HEK293T (cell line): ENCODE measurements around the gene BNIP5.

Experiments used
- CTCF ChIA-PET: fragments of 350-600 bp; formaldehyde crosslinking; extraction: SDS; loops from one replicate; lab custom pipeline; 2021; ENCODE audit warnings: antibody characterized with exemption, inconsistent platforms; lab: Yijun Ruan, JAX
- POLR2A ChIA-PET: fragments of 350-600 bp; formaldehyde crosslinking; extraction: SDS; loops from one replicate; lab custom pipeline; 2020; ENCODE audit warnings: antibody characterized with exemption, inconsistent platforms; lab: Yijun Ruan, JAX
- DNase-seq: peaks from one replicate; pipeline ENCODE4 v3.0.0; 2012; ENCODE audit warnings: mixed read lengths; ENCODE audit errors: extremely low spot score
- ARNT ChIP-seq: fragments of 450-650 bp; IDR thresholded peaks from 2 replicates; pipeline ENCODE4 v1.6.1; 2017; ENCODE audit warnings: mild to moderate bottlenecking
- BHLHE40 ChIP-seq: fragments of 450-650 bp; IDR thresholded peaks from 2 replicates; pipeline ENCODE4 v1.6.1; 2016; ENCODE audit warnings: mild to moderate bottlenecking, moderate library complexity, borderline replicate concordance
- CTBP1 ChIP-seq: fragments of 450-650 bp; IDR thresholded peaks from 2 replicates; pipeline ENCODE4 v1.6.1; 2016; ENCODE audit warnings: borderline replicate concordance
- ELF4 ChIP-seq: fragments of 450-650 bp; IDR thresholded peaks from 2 replicates; pipeline ENCODE4 v1.6.1; 2017; ENCODE audit warnings: antibody characterized with exemption
- FOXA1 ChIP-seq: fragments of 450-650 bp; IDR thresholded peaks from 2 replicates; pipeline ENCODE4 v1.6.1; 2016; ENCODE audit warnings: mild to moderate bottlenecking
- FOXK2 ChIP-seq: fragments of 450-650 bp; IDR thresholded peaks from 2 replicates; pipeline ENCODE4 v1.6.1; 2016; ENCODE audit warnings: mild to moderate bottlenecking
- FOXM1 ChIP-seq: fragments of 450-650 bp; IDR thresholded peaks from 2 replicates; pipeline ENCODE4 v1.6.1; 2017; ENCODE audit warnings: mild to moderate bottlenecking, borderline replicate concordance
- HDGF ChIP-seq: fragments of 450-650 bp; IDR thresholded peaks from 2 replicates; pipeline ENCODE4 v1.6.1; 2017; ENCODE audit warnings: antibody characterized with exemption, borderline replicate concordance
- L3MBTL2 ChIP-seq: fragments of 450-650 bp; conservative IDR thresholded peaks from 2 replicates; pipeline ENCODE4 v1.6.1; 2016; ENCODE audit warnings: mild to moderate bottlenecking
- LEF1 ChIP-seq: fragments of 450-650 bp; IDR thresholded peaks from 2 replicates; pipeline ENCODE4 v1.6.1; 2017; ENCODE audit warnings: mild to moderate bottlenecking, borderline replicate concordance
- NFRKB ChIP-seq: fragments of 450-650 bp; IDR thresholded peaks from 2 replicates; pipeline ENCODE4 v1.6.1; 2016; ENCODE audit warnings: mild to moderate bottlenecking, moderate library complexity
- PKNOX1 ChIP-seq: fragments of 450-650 bp; IDR thresholded peaks from 2 replicates; pipeline ENCODE4 v1.6.1; 2016
- SP1 ChIP-seq: fragments of 450-650 bp; IDR thresholded peaks from 2 replicates; pipeline ENCODE4 v1.6.1; 2017
- SUZ12 ChIP-seq: fragments of 450-650 bp; IDR thresholded peaks from 2 replicates; pipeline ENCODE4 v1.6.1; 2016; ENCODE audit warnings: mild to moderate bottlenecking
- TARDBP ChIP-seq: fragments of 450-650 bp; IDR thresholded peaks from 2 replicates; pipeline ENCODE4 v1.6.1; 2016
- ZNF384 ChIP-seq: fragments of 450-650 bp; IDR thresholded peaks from 2 replicates; pipeline ENCODE4 v1.6.1; 2016

Gene BNIP5

DNA sequence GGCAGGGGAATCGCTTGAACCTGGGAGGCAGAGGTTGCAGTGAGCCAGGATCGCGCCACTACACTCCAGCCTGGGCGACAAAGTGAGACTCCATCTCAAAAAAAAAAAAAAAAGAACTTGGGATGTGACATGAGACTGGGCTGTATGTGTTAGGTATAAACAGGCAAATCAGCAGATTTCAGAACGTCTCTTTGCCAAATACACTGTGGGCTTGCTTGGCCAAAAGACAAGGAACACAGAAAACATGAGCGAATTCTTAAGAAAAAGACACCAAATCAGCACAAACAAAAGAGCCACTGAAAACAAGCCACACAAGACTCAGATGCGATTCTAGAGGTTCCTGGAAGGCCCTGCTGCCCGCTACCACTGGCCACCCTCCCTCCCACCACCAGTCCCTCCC is 38.3 kb upstream of the BNIP5 start:
- ChIA-PET POLR2A (no interaction called here), CTCF (no interaction called here)
- TF ChIP-seq FOXA1 (no peak), BHLHE40 (no peak), FOXK2 (no peak), SP1 (no peak), L3MBTL2 (no peak), TARDBP (no peak), HDGF (no peak), FOXM1 (no peak), SUZ12 (no peak), PKNOX1 (no peak), ZNF384 (no peak), LEF1 (no peak), NFRKB (no peak), ARNT (no peak), ELF4 (no peak), CTBP1 (no peak)
- no peak for DNase-seq

DNA sequence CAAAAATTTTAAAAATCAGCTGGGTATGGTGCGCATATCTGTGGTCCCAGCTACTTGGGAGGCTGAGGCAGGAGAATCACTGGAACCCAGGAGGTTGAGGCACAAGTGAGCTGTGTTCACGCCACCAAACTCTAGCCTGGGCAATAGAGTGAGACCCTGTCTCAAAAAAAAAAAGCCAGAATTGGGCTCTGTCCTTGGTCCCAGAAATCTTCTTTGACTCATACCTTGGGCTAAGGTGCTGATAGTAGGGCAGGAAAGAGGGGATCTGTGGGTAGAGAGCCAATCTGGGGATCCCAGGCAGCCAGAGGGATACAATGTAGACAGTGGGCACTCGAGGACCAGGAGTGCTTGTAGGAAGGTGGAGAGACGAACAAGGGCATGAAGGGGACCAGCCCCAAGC is 37.5 kb upstream of the BNIP5 start:
- CTCF ChIA-PET: interaction anchor here (0.7 kb wide), 1 partner anchor 51 kb away, joined by 3 read pairs; no protein-coding TSS in a partner anchor
- no peak for TF ChIP-seq HDGF
- TF ChIP-seq LEF1: no peak
- no peak for TF ChIP-seq PKNOX1
- no peak for TF ChIP-seq L3MBTL2
- TF ChIP-seq TARDBP: no peak
- no peak for TF ChIP-seq BHLHE40
- no peak for TF ChIP-seq ARNT
- DNase-seq: no peak
- POLR2A ChIA-PET: no interaction called here

GRCh38 chr6:36373368-36374019 is 36.8 kb upstream of the BNIP5 start:
- CTCF ChIA-PET: no interaction called here
- POLR2A ChIA-PET: no interaction called here
- TF ChIP-seq ZNF384 (no peak), SP1 (no peak), ELF4 (no peak), L3MBTL2 (no peak), TARDBP (no peak), CTBP1 (no peak), ARNT (no peak), FOXK2 (no peak), BHLHE40 (no peak)
- no peak for DNase-seq

DNA sequence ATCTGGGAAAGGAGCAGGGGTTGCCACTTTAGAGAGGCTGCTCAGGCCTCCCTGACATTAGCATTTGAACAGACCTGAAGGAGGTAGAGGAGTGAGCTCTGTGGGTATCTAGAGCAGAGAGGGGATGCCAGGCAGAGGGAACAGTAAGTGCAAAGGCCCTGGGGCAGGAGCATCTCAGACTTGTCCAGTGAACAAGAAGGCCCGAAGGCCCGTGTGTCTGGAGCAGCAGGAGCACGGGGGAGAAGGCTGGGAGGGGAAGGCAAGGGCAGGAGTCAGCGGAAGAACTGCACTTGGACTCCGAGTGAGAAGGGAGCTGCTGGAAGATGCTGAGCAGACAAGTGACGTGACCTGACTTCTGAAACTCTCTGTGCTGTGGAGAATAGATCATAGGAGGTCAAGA is 35.4 kb upstream of the BNIP5 start:
- ChIA-PET POLR2A (no interaction called here), CTCF (no interaction called here)
- DNase-seq: no peak
- TF ChIP-seq SP1: no peak
- no peak for TF ChIP-seq SUZ12
- TF ChIP-seq ARNT: no peak
- TF ChIP-seq HDGF: no peak
- TF ChIP-seq FOXM1: no peak
- TF ChIP-seq CTBP1: no peak
- no peak for TF ChIP-seq TARDBP
- no peak for TF ChIP-seq FOXA1

DNA sequence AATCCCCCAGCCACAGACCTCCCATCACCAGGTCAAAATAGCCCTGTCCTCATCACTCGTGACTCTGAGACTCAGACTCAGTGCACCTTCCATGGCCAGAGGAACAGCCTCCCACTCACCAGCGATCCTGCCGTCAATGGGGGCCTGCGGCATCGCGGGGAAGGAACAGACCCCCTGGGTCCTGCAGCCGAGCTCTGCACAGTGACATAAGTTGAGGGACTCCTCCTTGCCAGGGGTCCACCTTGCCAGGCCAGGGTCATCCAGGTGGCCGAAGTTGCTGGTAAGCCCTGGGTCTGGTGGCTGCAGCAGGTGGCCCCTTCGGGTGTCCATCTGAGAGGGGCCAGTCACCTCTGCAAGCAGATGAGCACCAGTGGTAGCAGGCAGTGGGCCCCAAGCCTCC is 34.5 kb upstream of the BNIP5 start:
- no peak for TF ChIP-seq FOXA1
- TF ChIP-seq TARDBP: no peak
- CTCF ChIA-PET: no interaction called here
- POLR2A ChIA-PET: no interaction called here

GRCh38 chr6:36370638-36371037 is 34.0 kb upstream of the BNIP5 start:
- no peak for TF ChIP-seq LEF1
- TF ChIP-seq BHLHE40: no peak
- TF ChIP-seq CTBP1: no peak
- no peak for TF ChIP-seq ZNF384
- no peak for TF ChIP-seq NFRKB
- no peak for TF ChIP-seq PKNOX1
- TF ChIP-seq FOXA1: no peak
- no peak for TF ChIP-seq FOXM1
- TF ChIP-seq HDGF: no peak
- TF ChIP-seq FOXK2: no peak
- TF ChIP-seq SUZ12: no peak
- TF ChIP-seq TARDBP: no peak
- TF ChIP-seq L3MBTL2: no peak
- no peak for TF ChIP-seq SP1
- TF ChIP-seq ARNT: no peak
- no peak for TF ChIP-seq ELF4
- ChIA-PET POLR2A (no interaction called here), CTCF (no interaction called here)
- DNase-seq: no peak

More for the DNA sequence above, 34.5 kb upstream of the BNIP5 start:
- no peak for DNase-seq
